GM21528 (cell line): ENCODE results near the gene ARHGEF1.

Source experiments
- ATAC-seq: cut with Tn5 transposase; IDR thresholded peaks from one replicate; pipeline ENCODE4 v1.9.1; 2021; ENCODE audit warnings: mild to moderate bottlenecking, moderate library complexity; ENCODE audit not compliant: unreplicated experiment, low FRiP score

The ARHGEF1 gene, protein sequence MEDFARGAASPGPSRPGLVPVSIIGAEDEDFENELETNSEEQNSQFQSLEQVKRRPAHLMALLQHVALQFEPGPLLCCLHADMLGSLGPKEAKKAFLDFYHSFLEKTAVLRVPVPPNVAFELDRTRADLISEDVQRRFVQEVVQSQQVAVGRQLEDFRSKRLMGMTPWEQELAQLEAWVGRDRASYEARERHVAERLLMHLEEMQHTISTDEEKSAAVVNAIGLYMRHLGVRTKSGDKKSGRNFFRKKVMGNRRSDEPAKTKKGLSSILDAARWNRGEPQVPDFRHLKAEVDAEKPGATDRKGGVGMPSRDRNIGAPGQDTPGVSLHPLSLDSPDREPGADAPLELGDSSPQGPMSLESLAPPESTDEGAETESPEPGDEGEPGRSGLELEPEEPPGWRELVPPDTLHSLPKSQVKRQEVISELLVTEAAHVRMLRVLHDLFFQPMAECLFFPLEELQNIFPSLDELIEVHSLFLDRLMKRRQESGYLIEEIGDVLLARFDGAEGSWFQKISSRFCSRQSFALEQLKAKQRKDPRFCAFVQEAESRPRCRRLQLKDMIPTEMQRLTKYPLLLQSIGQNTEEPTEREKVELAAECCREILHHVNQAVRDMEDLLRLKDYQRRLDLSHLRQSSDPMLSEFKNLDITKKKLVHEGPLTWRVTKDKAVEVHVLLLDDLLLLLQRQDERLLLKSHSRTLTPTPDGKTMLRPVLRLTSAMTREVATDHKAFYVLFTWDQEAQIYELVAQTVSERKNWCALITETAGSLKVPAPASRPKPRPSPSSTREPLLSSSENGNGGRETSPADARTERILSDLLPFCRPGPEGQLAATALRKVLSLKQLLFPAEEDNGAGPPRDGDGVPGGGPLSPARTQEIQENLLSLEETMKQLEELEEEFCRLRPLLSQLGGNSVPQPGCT

GRCh38 chr19:41882568-41883462, at the start of gene ARHGEF1:
Gene ARHGEF1 (plus strand): TSS chr19:41883184. CDS start chr19:41888083, 4,899 bp downstream.
- no peak for ATAC-seq

- ATAC-seq = no peak
These were observed 44.8 kb upstream of the ARHGEF1 start for GRCh38 chr19:41837981-41838708.

GRCh38 chr19:41839211-41839610, 43.8 kb upstream of the ARHGEF1 start:
- ATAC-seq = no peak

GRCh38 chr19:41843371-41843770, 39.6 kb upstream of the ARHGEF1 start:
- no peak for ATAC-seq

DNA sequence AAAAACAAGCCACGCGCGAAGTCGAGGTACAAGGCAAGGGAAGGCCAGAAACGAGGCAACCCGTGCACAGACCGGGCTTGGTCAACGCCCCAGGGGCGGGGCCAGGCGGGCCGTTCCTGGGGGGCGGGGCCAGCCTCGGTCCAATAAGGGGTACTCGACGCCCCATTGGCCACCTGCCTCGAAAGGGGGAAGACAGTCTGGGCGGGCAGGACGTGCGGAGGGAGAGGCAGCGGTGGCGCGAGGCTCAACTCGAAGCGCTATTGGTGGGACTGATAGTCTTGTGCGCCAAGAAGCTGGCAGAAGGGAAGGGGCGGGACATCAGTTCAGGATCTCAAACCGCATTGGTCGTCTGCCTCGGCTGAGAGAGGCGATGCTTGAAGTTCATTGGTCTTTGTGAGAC, 38.4 kb upstream of the ARHGEF1 start, which contains the start of gene LYPD4:
Gene LYPD4 (minus strand): TSS at position 83 of the 400 bp plus-strand sequence. CDS start 5,398 bp downstream, outside the sequence.
- ATAC-seq = no peak

- no peak for ATAC-seq
These were observed 38.2 kb upstream of the ARHGEF1 start, which contains the start of gene DMRTC2 for GRCh38 chr19:41845001-41845050. Gene DMRTC2 (plus strand): TSS chr19:41845042. CDS start chr19:41847429, 2,387 bp downstream.

DNA sequence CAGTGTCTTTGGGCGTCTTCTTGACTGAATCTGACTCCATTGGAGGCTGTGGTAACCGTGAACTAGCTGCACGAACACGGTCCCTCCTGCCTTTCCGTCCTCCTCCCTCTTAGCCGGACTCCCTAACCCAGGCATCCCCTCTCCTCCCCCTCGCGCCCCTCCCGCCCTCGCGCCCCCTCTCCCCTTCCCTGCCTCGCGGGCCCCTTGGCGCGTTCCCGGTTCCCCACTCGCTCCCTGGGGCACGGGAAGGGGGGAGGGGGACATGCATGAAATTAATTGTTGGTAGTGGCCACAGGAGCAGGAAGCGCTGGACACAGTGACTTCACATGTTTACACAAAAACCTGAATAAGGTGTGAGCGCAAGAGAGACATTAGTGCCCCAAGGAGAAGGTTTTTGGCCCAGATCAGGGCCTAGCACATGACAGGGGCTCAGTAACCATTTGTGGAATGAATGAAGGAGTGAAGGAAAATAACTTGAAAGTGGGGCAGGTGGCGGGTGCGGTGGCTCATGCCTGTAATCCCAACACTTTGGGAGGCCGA, 37.9 kb upstream of the ARHGEF1 start:
- ATAC-seq = no peak

DNA sequence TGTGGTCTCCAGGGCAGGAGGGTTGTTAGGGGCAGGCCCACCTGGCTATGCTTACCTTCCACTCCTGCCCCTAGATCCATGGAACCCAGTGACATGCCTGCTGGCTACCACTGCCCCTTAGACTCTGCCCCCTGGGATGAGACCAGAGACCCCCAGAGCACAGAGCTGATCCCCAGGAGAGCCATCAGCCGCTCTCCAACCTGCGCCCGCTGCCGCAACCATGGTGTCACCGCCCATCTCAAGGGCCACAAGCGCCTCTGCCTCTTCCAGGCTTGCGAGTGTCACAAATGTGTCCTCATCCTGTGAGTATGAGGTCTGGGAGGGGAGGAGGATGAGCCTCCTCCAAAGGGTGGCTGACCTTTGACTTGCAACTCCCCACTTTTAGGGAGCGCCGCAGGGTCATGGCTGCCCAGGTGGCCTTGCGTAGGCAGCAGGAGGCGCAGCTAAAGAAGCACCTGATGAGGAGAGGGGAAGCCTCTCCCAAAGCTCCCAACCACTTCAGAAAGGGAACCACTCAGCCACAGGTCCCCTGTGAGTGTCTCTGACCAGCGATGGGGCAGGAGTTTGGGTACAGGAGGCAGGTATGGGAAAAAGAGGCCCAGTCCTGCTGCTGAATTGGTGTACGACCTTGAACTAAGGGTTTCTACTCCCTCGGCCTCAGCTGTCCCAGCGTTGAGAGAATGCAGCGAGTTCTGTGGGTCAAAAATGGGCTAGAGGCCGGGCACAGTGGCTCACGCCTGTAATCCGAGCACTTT, 35.5 kb upstream of the ARHGEF1 start:
- no peak for ATAC-seq

- ATAC-seq = no peak
These were observed 34.3 kb upstream of the ARHGEF1 start for GRCh38 chr19:41848666-41849065.

GRCh38 chr19:41849067-41849466, 33.9 kb upstream of the ARHGEF1 start:
- no peak for ATAC-seq

- no peak for ATAC-seq
These were observed 32.6 kb upstream of the ARHGEF1 start for GRCh38 chr19:41850381-41850780.

- no peak for ATAC-seq
These were observed 31.5 kb upstream of the ARHGEF1 start for GRCh38 chr19:41851456-41851855.

GRCh38 chr19:41853344-41853743, 29.6 kb upstream of the ARHGEF1 start:
- no peak for ATAC-seq

- ATAC-seq = no peak
These were observed 29.2 kb upstream of the ARHGEF1 start for GRCh38 chr19:41853768-41854167.

DNA sequence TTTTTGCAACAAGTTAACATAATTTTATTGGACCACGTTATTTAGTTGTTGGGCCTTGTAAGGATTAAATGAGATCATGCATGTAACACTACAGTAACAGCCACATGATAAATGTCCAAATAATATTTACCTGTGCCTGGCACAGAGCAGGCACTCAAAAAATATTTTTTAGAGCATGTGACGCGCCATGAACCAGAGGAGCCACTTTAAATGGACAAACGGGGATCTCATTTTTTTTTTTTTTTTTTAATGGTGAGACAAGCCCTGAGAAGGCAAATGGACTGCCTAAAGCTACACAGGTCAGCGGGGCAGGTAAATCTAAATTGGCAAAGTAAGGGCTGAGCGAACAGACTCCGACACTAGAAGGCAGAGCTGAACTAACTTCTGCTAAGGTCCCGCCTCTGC, 23.8 kb upstream of the ARHGEF1 start:
- no peak for ATAC-seq

DNA sequence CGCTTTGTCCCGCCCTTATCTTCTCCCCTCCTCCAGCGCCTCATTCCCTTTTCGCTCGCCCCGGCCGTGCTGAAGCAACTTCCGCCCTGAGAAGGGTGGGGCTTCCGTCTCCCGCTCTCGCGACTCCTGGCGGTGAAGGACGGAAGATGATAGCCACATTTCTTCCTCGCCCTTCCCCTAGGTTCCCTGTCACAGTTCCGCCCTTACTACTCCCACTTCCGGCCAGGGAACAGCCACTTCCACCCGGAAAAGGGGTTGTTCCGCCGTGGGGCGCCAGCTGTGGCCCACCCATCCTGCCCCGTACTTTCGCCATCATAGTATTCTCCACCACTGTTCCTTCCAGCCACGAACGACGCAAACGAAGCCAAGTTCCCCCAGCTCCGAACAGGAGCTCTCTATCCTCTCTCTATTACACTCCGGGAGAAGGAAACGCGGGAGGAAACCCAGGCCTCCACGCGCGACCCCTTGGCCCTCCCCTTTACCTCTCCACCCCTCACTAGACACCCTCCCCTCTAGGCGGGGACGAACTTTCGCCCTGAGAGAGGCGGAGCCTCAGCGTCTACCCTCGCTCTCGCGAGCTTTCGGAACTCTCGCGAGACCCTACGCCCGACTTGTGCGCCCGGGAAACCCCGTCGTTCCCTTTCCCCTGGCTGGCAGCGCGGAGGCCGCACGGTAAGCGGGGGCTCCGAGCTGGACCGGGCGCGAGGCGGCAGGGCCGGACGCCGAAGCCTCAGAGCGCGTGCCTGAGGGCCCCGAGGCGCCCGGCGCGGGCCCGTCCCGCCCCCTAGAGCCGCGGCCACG, 23.2 kb upstream of the ARHGEF1 start, which contains the start of gene RPS19:
Gene RPS19 (plus strand): TSS at position 638 of the 801 bp plus-strand sequence. CDS start 520 bp downstream, outside the sequence.
- ATAC-seq = peak; percentile 78

GRCh38 chr19:41860419-41861115, 22.4 kb upstream of the ARHGEF1 start:
- ATAC-seq = no peak
